HL-60 (cell line): Measurements from ENCODE around the gene RPUSD1.

Source experiments
- DNase-seq, 2 experiments: peaks; one replicate each; pipeline ENCODE4 v3.0.0-alpha.2; 2010 to 2020; ENCODE audit warnings: low read depth in 1 of 2, low spot score in 1 of 2
- H3K27ac ChIP-seq: fragments of 250-450 bp; sonication (Bioruptor Pico); replicated peaks from 2 replicates; pipeline ENCODE4 v1.5.1; 2020; ENCODE audit warnings: mild to moderate bottlenecking, moderate library complexity
- H3K27me3 ChIP-seq: fragments of 250-450 bp; sonication (Bioruptor Pico); 2 replicates; pipeline ENCODE4 v1.5.1; 2021; ENCODE audit warnings: mild to moderate bottlenecking, moderate library complexity; ENCODE audit not compliant: insufficient read depth, poor library complexity, severe bottlenecking
- H3K4me3 ChIP-seq: replicated peaks from 2 replicates; pipeline ENCODE4 v1.5.1; 2011; ENCODE audit warnings: mild to moderate bottlenecking, control low read depth, low read length; ENCODE audit not compliant: insufficient read depth
- CTCF ChIP-seq: IDR thresholded peaks from one replicate; pipeline ENCODE4 v1.5.1; 2011; ENCODE audit warnings: low read length, control low read depth, inconsistent platforms; ENCODE audit not compliant: insufficient read depth
- GABPA ChIP-seq: IDR thresholded peaks from 2 replicates; pipeline ENCODE4 v1.6.1; 2012; ENCODE audit warnings: low read depth
- POLR2AphosphoS5 ChIP-seq: IDR thresholded peaks from 2 replicates; pipeline ENCODE4 v1.6.1; 2012; ENCODE audit warnings: low read depth
- REST ChIP-seq: IDR thresholded peaks from 2 replicates; pipeline ENCODE4 v1.6.1; 2012; ENCODE audit warnings: low read depth; ENCODE audit not compliant: insufficient replicate concordance
- SPI1 ChIP-seq: IDR thresholded peaks from 2 replicates; pipeline ENCODE4 v1.6.1; 2012; ENCODE audit warnings: low read depth, mild to moderate bottlenecking, borderline replicate concordance

The RPUSD1 gene

GRCh38 chr16:767743-768235 is 20.4 kb downstream of the RPUSD1 start:
- Histone ChIP-seq H3K4me3 (no peak overlapping the region), H3K27ac (no peak overlapping the region), H3K27me3 (no peaks in the 10 kb centered on the region)
- TF ChIP-seq REST (no peak), CTCF (no peak), SPI1 (no peak), GABPA (no peak), POLR2AphosphoS5 (no peak)
- DNase-seq = no peak

GRCh38 chr16:766820-767640 is 21.2 kb downstream of the RPUSD1 start:
- no peak overlapping the region for H3K27ac ChIP-seq
- DNase-seq = no peak
- no peaks in the 10 kb centered on the region for H3K27me3 ChIP-seq
- H3K4me3 ChIP-seq = no peak overlapping the region
- no peak for TF ChIP-seq SPI1
- no peak for TF ChIP-seq POLR2AphosphoS5
- TF ChIP-seq REST = no peak
- no peak for TF ChIP-seq CTCF
- TF ChIP-seq GABPA = no peak

GRCh38 chr16:766008-766819 is 22.0 kb downstream of the RPUSD1 start:
- DNase-seq = no peak
- no peak for TF ChIP-seq GABPA
- TF ChIP-seq SPI1 = no peak
- TF ChIP-seq POLR2AphosphoS5 = no peak
- no peak for TF ChIP-seq REST
- no peak for TF ChIP-seq CTCF
- no peak overlapping the region for H3K4me3 ChIP-seq
- H3K27ac ChIP-seq = no peak overlapping the region
- H3K27me3 ChIP-seq = no peaks in the 10 kb centered on the region
